ENCODE measurements around the gene PRLR. TPM values are rescaled to one million over a fixed set of nuclear protein-coding genes. Genes with fewer than 3 reads are reported as not detected.

The PRLR gene
- total and polyA plus RNA-seq, 9 of the 15 experiments (the other 6 are each of a cell fraction or from before 2014, with no cell fraction given) = 0.02 TPM; not detected in 8

DNA sequence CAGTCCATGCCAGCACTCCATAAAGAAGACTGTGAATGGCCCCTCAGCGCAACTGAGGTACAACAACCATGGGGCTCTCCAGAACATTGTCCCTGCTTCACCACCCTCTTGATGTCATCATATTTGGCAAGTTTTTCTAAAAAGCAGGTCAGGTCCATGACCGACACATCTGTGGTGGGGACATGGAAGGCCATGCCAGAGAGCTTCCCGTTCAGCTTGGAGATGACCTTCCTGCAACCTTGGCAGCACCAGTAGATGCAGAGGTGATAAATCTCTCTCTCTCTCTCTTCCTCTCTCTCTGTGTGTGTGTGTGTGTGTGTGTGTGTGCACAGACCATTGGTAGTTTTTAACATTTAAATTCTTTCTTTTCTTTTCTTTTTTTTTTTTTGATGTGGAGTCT lies 147.1 kb downstream of the PRLR start:
- no peak overlapping the region for H3K9ac ChIP-seq (ENCODE audit: insufficient read depth in 1 of 2, low read depth in 2 of 2, low read length in 2 of 2)
- 0% methylated on average over 3 of the region's 3 CpGs for WGBS (ENCODE audit: insufficient coverage, low coverage, missing lambda C conversion rate)
- BruUV-seq (replicated peaks) = no TSS peak
- no peaks in the 10 kb centered on the region for H3K4me1 ChIP-seq (replicated peaks in 1 of 2; ENCODE audit: control insufficient read depth in 2 of 2, insufficient read depth in 2 of 2, low read length in 2 of 2)
- POLR2A ChIA-PET = no interaction called here
- ATAC-seq = no peak
- intact Hi-C loops (cut with micrococcal nuclease) (no loop called here), in situ Hi-C loops (cut with MboI) (no loop called here)
- H3K9me1 ChIP-seq (ENCODE audit: control insufficient read depth, insufficient read depth, low read length) = no peaks in the 10 kb centered on the region
- FAIRE-seq = no peak
- H2AFZ ChIP-seq (ENCODE audit: low read depth, low read length) = no peak overlapping the region
- no peak overlapping the region for H3K27ac ChIP-seq (ENCODE audit: extremely low read depth, low read depth, low read length)
- TF ChIP-seq POLR2B (IDR thresholded peaks at IDR 0.05; ENCODE audit: low read depth, partially characterized antibody) (no peak), MCM5 (IDR thresholded peaks at IDR 0.05; ENCODE audit: low read depth) (no peak), SIN3A (IDR thresholded peaks at IDR 0.05; ENCODE audit: borderline replicate concordance in 2 of 2, control insufficient read depth in 1 of 2, low read depth in 2 of 2, low read length in 2 of 2) (no peak), MCM7 (IDR thresholded peaks at IDR 0.05) (no peak), RFX7 (CRISPR knock-in tag; IDR thresholded peaks at IDR 0.05) (no peak), SAFB (IDR thresholded peaks at IDR 0.05; ENCODE audit: borderline replicate concordance, low read depth, low read length) (no peak), CBX8 (IDR thresholded peaks at IDR 0.05; ENCODE audit: borderline replicate concordance, extremely low read depth, low read depth, low read length, poor library complexity, severe bottlenecking) (no peak)
- TF ChIP-seq, protein P1, sequence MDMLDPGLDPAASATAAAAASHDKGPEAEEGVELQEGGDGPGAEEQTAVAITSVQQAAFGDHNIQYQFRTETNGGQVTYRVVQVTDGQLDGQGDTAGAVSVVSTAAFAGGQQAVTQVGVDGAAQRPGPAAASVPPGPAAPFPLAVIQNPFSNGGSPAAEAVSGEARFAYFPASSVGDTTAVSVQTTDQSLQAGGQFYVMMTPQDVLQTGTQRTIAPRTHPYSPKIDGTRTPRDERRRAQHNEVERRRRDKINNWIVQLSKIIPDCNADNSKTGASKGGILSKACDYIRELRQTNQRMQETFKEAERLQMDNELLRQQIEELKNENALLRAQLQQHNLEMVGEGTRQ (CRISPR knock-in tag; IDR thresholded peaks at IDR 0.05) = no peak
- CTCF ChIA-PET (ENCODE audit: low intra/inter-chr PET ratio) = no interaction called here
- H3K4me2 ChIP-seq (ENCODE audit: insufficient read depth, low read length) = no peak overlapping the region
- DNase-seq (ENCODE audit: extremely low read depth in 1 of 4, low spot score in 3 of 4) = no peak
- no peaks in the 10 kb centered on the region; a peak in 1 of 5 replicates for H3K27me3 ChIP-seq (ENCODE audit: control insufficient read depth in 2 of 2, insufficient read depth in 2 of 2, low read length in 2 of 2)
- H3K79me2 ChIP-seq (ENCODE audit: control insufficient read depth, insufficient read depth, low read length) = no peaks in the 10 kb centered on the region
- no peak overlapping the region for H3K4me3 ChIP-seq
- H4K20me1 ChIP-seq (replicated peaks; ENCODE audit: control insufficient read depth, insufficient read depth, low read length) = no peaks in the 10 kb centered on the region
- H3K9me3 ChIP-seq (replicated peaks; ENCODE audit: control insufficient read depth, insufficient read depth, low read depth, low read length) = no peaks in the 10 kb centered on the region
- H3K36me3 ChIP-seq (ENCODE audit: control insufficient read depth, insufficient read depth, low read length) = no peaks in the 10 kb centered on the region

Data from K562 (cell line).